ENCODE measurements around the gene LLGL2. TPM values are rescaled to one million over a fixed set of nuclear protein-coding genes. Genes with fewer than 3 reads are reported as not detected.

Gene LLGL2
- total and polyA plus RNA-seq, 10 of the 15 experiments (the other 5 are each of a cell fraction or from before 2014, with no cell fraction given), result 0.21 to 9.9 (median 4.5) TPM

GRCh38 chr17:75514299-75514918, 11.1 kb upstream of the LLGL2 start:
- Histone ChIP-seq H3K36me3 (ENCODE audit: control insufficient read depth in 2 of 2, insufficient read depth in 2 of 2, low read length in 1 of 2) (no peaks in the 10 kb centered on the region), H3K79me2 (ENCODE audit: control insufficient read depth, insufficient read depth, low read length) (peaks cover 14% of the 10 kb centered on the region), H2AFZ (ENCODE audit: control insufficient read depth, low read depth, low read length) (no peak overlapping the region), H3K27me3 (replicated peaks in 1 of 2; ENCODE audit: control insufficient read depth in 2 of 2, insufficient read depth in 2 of 2, low read length in 1 of 2) (no peaks in the 10 kb centered on the region), H4K20me1 (ENCODE audit: control insufficient read depth, insufficient read depth) (no peaks in the 10 kb centered on the region), H3K4me1 (ENCODE audit: control insufficient read depth, insufficient read depth, low read length) (peaks cover 20% of the 10 kb centered on the region), H3K4me3 (peak overlapping the region; percentile 90; the same call in 1 of the 2 replicates), H3K27ac (ENCODE audit: control insufficient read depth, insufficient read depth) (no peak overlapping the region), H3K9me3 (replicated peaks; ENCODE audit: control insufficient read depth, insufficient read depth, low read length) (no peaks in the 10 kb centered on the region), H3K9ac (ENCODE audit: control insufficient read depth, insufficient read depth, low read length) (no peak overlapping the region; the same call in 1 of the 2 replicates), H3K4me2 (ENCODE audit: control insufficient read depth, insufficient read depth) (peak overlapping the region; percentile 100)
- DNase-seq (ENCODE audit: low read depth, low spot score), result no peak
- no peak for ATAC-seq
- ChIA-PET POLR2A (interaction anchor here (0.8 kb wide), 1 partner anchor 58 kb away, joined by 3 read pairs; the partner anchor contains the start of gene TMEM94), RAD21 (ENCODE audit: unreplicated experiment) (interaction anchor here (1.0 kb wide), 1 partner anchor 58 kb away, joined by 6 read pairs; the partner anchor contains the start of gene TMEM94), CTCF (interaction anchor here (0.6 to 0.9 kb wide), 2 partner anchors 11 to 79 kb away, joined by 3 read pairs; partner anchors contain the start of gene LLGL2), SMC1A (ENCODE audit: uncharacterized antibody, unreplicated experiment) (no interaction called here)
- intact Hi-C loops (cut with micrococcal nuclease; ENCODE audit: unreplicated experiment) (loop anchor here (10.0 kb wide), 1 partner anchor 250 kb away; the partner anchor contains the start of genes GGA3 and MRPS7), in situ Hi-C loops (cut with MboI) (no loop called here)
- 43% methylated on average over 15 of the region's 15 CpGs for WGBS (ENCODE audit: insufficient coverage, insufficient replicate concordance, low lambda C conversion rate, missing lambda C conversion rate)
- no TSS peak for BruUV-seq (replicated peaks)
- TF ChIP-seq LARP7 (IDR thresholded peaks at IDR 0.05) (no peak), ZNF217 (IDR thresholded peaks at IDR 0.05) (no peak), CREB1 (IDR thresholded peaks at IDR 0.05; ENCODE audit: low read depth) (no peak), ZNF207 (IDR thresholded peaks at IDR 0.05; ENCODE audit: borderline replicate concordance) (no peak), PAX8 (IDR thresholded peaks at IDR 0.05) (no peak), IRF4 (IDR thresholded peaks at IDR 0.05; ENCODE audit: low read depth, low read length) (no peak), RELA (IDR thresholded peaks at IDR 0.05; ENCODE audit: borderline replicate concordance, partially characterized antibody) (no peak), SUPT20H (IDR thresholded peaks at IDR 0.05; ENCODE audit: borderline replicate concordance, control insufficient read depth, low read depth, low read length) (no peak), IRF3 (IDR thresholded peaks at IDR 0.05) (no peak), POLR2AphosphoS5 (IDR thresholded peaks at IDR 0.05; ENCODE audit: low read length) (no peak), BCL3 (IDR thresholded peaks at IDR 0.05; ENCODE audit: borderline replicate concordance, insufficient read depth, low read depth, low read length, poor library complexity, severe bottlenecking) (no peak), ZSCAN29 (IDR thresholded peaks at IDR 0.05) (no peak), NR2F1 (conservative IDR thresholded peaks at IDR 0.05) (no peak)
- FAIRE-seq, result no peak
